ENCODE results near the gene GALNT3. TPM values are rescaled to one million over a fixed set of nuclear protein-coding genes. Genes with fewer than 3 reads are reported as not detected.

Gene GALNT3
- total RNA-seq, 1 donor from 2014 or later: 59.5 TPM

DNA sequence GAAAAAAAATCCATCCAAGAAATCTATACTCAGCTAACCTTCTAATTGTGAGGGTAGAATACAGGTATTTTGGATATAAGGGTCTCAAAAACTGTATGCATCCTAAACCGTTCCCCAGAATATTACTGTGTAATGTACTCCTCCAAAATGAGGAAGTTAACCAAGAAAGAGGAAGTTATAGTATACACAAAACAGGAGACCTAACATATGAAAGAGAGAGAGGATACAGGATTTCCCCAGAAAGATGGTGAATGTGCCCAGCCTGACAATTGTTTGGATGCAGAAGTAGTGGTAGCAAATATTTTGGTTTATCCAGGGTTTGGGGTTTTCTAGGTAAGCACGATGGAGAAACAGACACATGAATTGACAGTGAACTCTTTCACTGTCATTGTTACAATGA, 50.6 kb downstream of the GALNT3 start:
- no peak for FAIRE-seq
- Histone ChIP-seq H3K36me3 (ENCODE audit: control insufficient read depth, insufficient read depth, low read length) (no peaks in the 10 kb centered on the region), H3K27me3 (ENCODE audit: control insufficient read depth, insufficient read depth, low read length) (no peaks in the 10 kb centered on the region), H3K4me3 (ENCODE audit: low read depth, low read length) (no peak overlapping the region)
- TF ChIP-seq, protein P1, sequence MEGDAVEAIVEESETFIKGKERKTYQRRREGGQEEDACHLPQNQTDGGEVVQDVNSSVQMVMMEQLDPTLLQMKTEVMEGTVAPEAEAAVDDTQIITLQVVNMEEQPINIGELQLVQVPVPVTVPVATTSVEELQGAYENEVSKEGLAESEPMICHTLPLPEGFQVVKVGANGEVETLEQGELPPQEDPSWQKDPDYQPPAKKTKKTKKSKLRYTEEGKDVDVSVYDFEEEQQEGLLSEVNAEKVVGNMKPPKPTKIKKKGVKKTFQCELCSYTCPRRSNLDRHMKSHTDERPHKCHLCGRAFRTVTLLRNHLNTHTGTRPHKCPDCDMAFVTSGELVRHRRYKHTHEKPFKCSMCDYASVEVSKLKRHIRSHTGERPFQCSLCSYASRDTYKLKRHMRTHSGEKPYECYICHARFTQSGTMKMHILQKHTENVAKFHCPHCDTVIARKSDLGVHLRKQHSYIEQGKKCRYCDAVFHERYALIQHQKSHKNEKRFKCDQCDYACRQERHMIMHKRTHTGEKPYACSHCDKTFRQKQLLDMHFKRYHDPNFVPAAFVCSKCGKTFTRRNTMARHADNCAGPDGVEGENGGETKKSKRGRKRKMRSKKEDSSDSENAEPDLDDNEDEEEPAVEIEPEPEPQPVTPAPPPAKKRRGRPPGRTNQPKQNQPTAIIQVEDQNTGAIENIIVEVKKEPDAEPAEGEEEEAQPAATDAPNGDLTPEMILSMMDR (IDR thresholded peaks at IDR 0.05; ENCODE audit: insufficient read depth, low read length, severe bottlenecking): no peak
- DNase-seq (ENCODE audit: low read depth): no peak

DNA sequence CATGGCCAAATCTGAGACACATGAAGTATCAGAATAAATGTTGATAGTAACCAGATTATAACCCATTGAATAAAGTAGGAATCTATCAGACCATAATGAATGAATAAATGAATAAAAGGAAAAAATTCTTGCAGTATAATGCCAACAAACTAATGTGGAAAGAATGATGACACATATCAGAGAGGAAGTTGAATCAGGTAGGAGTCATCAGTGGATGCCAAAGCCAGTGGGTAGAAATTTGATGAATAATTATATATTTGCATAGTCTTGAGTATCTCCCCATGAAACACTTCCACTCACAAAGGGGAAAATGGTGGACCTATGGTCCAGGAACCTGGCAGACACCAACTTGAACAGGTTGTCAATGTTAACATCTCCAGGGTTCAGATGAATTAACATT, 68.6 kb downstream of the GALNT3 start:
- Histone ChIP-seq H3K36me3 (ENCODE audit: control insufficient read depth, insufficient read depth, low read length) (no peaks in the 10 kb centered on the region), H3K4me3 (ENCODE audit: low read depth, low read length) (no peak overlapping the region), H3K27me3 (ENCODE audit: control insufficient read depth, insufficient read depth, low read length) (no peaks in the 10 kb centered on the region)
- TF ChIP-seq, protein P1 (IDR thresholded peaks at IDR 0.05; ENCODE audit: insufficient read depth, low read length, severe bottlenecking): no peak
- DNase-seq (ENCODE audit: low read depth) (peak; percentile 92), FAIRE-seq (no peak)

DNA sequence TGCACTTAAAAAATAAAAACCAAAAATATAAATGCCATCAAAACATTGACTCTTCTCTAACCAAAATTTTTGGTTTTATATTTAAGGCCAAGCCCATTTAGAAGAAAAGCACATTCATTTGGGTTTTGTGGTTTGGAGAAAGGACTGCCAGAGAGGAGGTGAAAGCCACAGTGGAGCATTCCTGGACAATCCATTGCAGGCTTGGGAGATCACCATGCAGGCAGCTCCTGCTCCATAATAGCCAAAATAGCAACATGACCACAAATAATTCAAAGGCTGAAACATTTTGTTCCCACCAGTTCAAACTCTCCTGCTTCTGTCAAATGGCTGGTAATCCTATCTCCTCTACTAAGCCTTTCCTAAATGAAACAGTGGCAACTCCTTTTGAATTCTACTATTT, 73.5 kb downstream of the GALNT3 start:
- TF ChIP-seq, protein P1 (IDR thresholded peaks at IDR 0.05; ENCODE audit: insufficient read depth, low read length, severe bottlenecking): no peak
- Histone ChIP-seq H3K27me3 (ENCODE audit: control insufficient read depth, insufficient read depth, low read length) (no peaks in the 10 kb centered on the region), H3K4me3 (ENCODE audit: low read depth, low read length) (no peak overlapping the region), H3K36me3 (ENCODE audit: control insufficient read depth, insufficient read depth, low read length) (no peaks in the 10 kb centered on the region)
- DNase-seq (ENCODE audit: low read depth) (no peak), FAIRE-seq (no peak)

DNA sequence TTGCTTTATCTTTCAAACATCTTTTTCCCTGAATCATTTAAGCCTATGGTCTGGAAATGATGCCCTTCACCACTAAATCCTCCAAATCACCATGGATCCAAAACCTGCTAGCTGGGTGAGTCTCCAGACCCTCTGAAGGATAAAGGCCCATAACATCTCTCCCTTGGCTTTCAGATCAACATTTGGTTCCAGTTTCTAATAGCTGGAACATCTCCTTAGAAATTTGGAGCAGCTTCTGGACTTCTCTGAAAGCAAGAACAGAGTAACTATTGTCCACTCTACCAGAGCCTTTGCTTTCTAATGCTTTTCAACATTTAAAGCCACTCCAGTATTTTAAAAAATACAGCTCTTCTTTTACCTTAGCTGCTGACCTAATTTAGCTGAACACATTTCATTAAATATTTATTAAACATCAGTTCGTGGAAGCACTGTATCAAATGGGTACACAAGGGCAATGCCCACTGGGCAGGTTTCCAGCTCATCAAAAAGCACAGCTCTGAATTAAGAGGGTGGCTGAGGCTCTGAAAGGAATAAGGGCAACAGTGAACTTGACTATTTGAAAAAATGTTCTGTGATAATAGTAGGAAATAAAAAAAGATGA, 75.3 kb downstream of the GALNT3 start:
- no peaks in the 10 kb centered on the region for H3K36me3 ChIP-seq (ENCODE audit: control insufficient read depth, insufficient read depth, low read length)
- H3K27me3 ChIP-seq (ENCODE audit: control insufficient read depth, insufficient read depth, low read length): no peaks in the 10 kb centered on the region
- TF ChIP-seq, protein P1 (IDR thresholded peaks at IDR 0.05; ENCODE audit: insufficient read depth, low read length, severe bottlenecking): no peak
- no peak for FAIRE-seq
- no peak for DNase-seq (ENCODE audit: low read depth)
- no peak overlapping the region for H3K4me3 ChIP-seq (ENCODE audit: low read depth, low read length)

DNA sequence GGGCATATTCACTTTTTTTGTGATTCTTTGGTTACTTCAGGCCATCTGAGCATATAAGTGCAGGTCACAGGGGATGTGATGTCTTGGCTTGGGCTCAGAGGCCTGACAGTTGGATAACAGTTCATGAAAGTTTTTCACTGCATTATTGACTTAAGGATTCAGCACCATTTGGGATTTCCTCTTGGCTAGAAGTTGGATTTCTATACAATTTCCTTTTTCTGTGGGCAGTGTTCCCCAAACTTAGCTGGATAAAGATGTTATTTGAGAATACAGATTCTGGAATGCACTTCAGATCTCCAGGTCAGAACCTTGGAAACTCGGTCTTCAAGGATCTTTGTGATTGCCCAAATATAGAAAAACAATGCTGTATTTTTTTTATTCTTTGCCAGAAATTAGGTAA, 78.0 kb downstream of the GALNT3 start:
- no peaks in the 10 kb centered on the region for H3K27me3 ChIP-seq (ENCODE audit: control insufficient read depth, insufficient read depth, low read length)
- DNase-seq (ENCODE audit: low read depth) (no peak), FAIRE-seq (no peak)
- H3K4me3 ChIP-seq (ENCODE audit: low read depth, low read length): no peak overlapping the region
- H3K36me3 ChIP-seq (ENCODE audit: control insufficient read depth, insufficient read depth, low read length): no peaks in the 10 kb centered on the region
- TF ChIP-seq, protein P1 (IDR thresholded peaks at IDR 0.05; ENCODE audit: insufficient read depth, low read length, severe bottlenecking): no peak

DNA sequence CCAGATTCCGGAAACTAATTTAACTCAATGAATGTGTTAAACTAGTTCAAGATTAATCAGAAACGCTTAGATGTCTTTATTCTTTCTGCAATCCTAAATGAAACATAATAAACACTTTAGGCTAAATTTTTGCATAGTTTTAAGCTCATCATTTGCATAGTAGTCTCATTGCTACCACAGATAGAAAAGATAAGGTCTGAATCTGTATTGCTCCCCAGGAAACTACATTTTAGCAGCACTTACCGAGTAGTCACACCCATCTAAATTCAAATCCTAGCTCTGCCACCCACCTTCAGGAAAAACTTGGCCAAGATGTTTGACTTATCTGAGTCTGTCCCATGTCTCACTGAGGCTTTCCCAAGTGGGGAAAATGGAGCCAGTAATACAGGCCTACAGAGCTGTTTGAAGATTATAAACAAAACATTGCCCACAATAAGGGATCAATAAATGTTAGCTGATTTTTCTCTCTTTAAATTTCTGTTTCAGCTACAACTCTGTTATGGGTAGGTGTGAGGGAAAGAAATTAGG, 87.0 kb downstream of the GALNT3 start:
- DNase-seq (ENCODE audit: low read depth) (no peak), FAIRE-seq (no peak)
- no peaks in the 10 kb centered on the region for H3K27me3 ChIP-seq (ENCODE audit: control insufficient read depth, insufficient read depth, low read length)
- H3K4me3 ChIP-seq (ENCODE audit: low read depth, low read length): no peak overlapping the region
- no peaks in the 10 kb centered on the region for H3K36me3 ChIP-seq (ENCODE audit: control insufficient read depth, insufficient read depth, low read length)
- TF ChIP-seq, protein P1 (IDR thresholded peaks at IDR 0.05; ENCODE audit: insufficient read depth, low read length, severe bottlenecking): no peak
